HepG2 (cell line): Measurements from ENCODE around the gene ADD2. TPM values are rescaled to one million over a fixed set of nuclear protein-coding genes. Genes with fewer than 3 reads are reported as not detected.
A peak's percentile ranks its signal among the peaks of the same experiment; 100 is the strongest.

Experiments used
- ATAC-seq: fragments of 200-7000 bp; cut with Tn5 transposase; 3 replicates; pipeline ENCODE4 v1.9.1; 2020; ENCODE audit warnings: mild to moderate bottlenecking, moderate library complexity
- BruUV-seq: library from RNA; stranded (reverse); fragments of 400-500 nt; replicated peaks from 2 replicates; lab custom pipeline; 2021; lab: Mats Ljungman, UMichigan
- CTCF ChIA-PET: fragments of 300-600 bp; formaldehyde crosslinking; extraction: SDS; loops from one replicate; lab custom pipeline; 2021; ENCODE audit warnings: low total read pairs, inconsistent platforms, low intra/inter-chr PET ratio; lab: Yijun Ruan, JAX
- POLR2A ChIA-PET: fragments of 350-600 bp; sonication (Branson Sonifier 250); formaldehyde crosslinking; loops from one replicate; lab custom pipeline; 2020; ENCODE audit warnings: antibody characterized with exemption, inconsistent platforms; lab: Yijun Ruan, JAX
- DNase-seq: peaks from one replicate; pipeline ENCODE4 v3.0.0-alpha.2; 2015; ENCODE audit warnings: low spot score
- FAIRE-seq: peaks from 3 replicates; lab custom pipeline; 2011; peaks lifted over from hg19 to GRCh38; lab: Jason Lieb, UNC
- H2AFZ ChIP-seq: one replicate; pipeline ENCODE4 v1.6.1; 2011; ENCODE audit warnings: low read length, inconsistent platforms
- H3K27ac ChIP-seq: fragments of 300-600 bp; 3 replicates; pipeline ENCODE4 v1.8.0; 2011; ENCODE audit warnings: mixed run types, mild to moderate bottlenecking, mixed read lengths, low read length, inconsistent platforms; ENCODE audit not compliant: insufficient read depth; ENCODE audit errors: extremely low read length
- H3K27me3 ChIP-seq, 2 experiments: fragments of 200-600 bp in 1 of 2; 2 replicates in 1 of 2; 3 replicates in 1 of 2; pipeline versions ENCODE4 v1.6.0 to v1.8.0; 2011; ENCODE audit warnings: low read length in 2 of 2, mild to moderate bottlenecking in 2 of 2, moderate library complexity in 2 of 2, inconsistent platforms in 1 of 2; ENCODE audit not compliant: insufficient read depth in 2 of 2, control insufficient read depth in 1 of 2
- H3K36me3 ChIP-seq, 2 experiments: fragments of 200-600 bp in 1 of 2; replicated peaks in 1 of 2; 2 replicates in 1 of 2; 3 replicates in 1 of 2; pipeline versions ENCODE4 v1.5.1 to v1.8.0; 2011; ENCODE audit warnings: low read length in 2 of 2, inconsistent platforms in 1 of 2; ENCODE audit not compliant: insufficient read depth in 2 of 2, control insufficient read depth in 1 of 2
- H3K4me1 ChIP-seq: 2 replicates; pipeline ENCODE4 v1.5.1; 2012; ENCODE audit warnings: low read length, inconsistent platforms; ENCODE audit not compliant: insufficient read depth
- H3K4me2 ChIP-seq: 2 replicates; pipeline ENCODE4 v1.6.0; 2011; ENCODE audit warnings: low read depth, low read length, inconsistent platforms
- H3K4me3 ChIP-seq, 3 experiments: fragments of 200-600 bp in 1 of 3; sonication (generic), shearing (Covaris generic) in 1 of 3; replicated peaks in 1 of 3; 2 replicates each; pipeline ENCODE4 v1.5.1; 2011 to 2016; ENCODE audit warnings: low read length in 3 of 3, inconsistent platforms in 2 of 3, low read depth in 2 of 3, mild to moderate bottlenecking in 2 of 3, control low read depth in 1 of 3, mixed read lengths in 1 of 3; ENCODE audit not compliant: insufficient read depth in 1 of 3
- H3K79me2 ChIP-seq: one replicate; pipeline ENCODE4 v1.6.1; 2011; ENCODE audit warnings: low read length, inconsistent platforms; ENCODE audit not compliant: insufficient read depth
- H3K9ac ChIP-seq: 2 replicates; pipeline ENCODE4 v1.6.0; 2011; ENCODE audit warnings: mild to moderate bottlenecking, low read depth, low read length, inconsistent platforms; ENCODE audit not compliant: insufficient read depth
- H3K9me3 ChIP-seq: 2 replicates; pipeline ENCODE4 v1.5.1; 2012; ENCODE audit warnings: mild to moderate bottlenecking, low read length
- H4K20me1 ChIP-seq: 2 replicates; pipeline ENCODE4 v1.6.0; 2011; ENCODE audit warnings: inconsistent platforms, mild to moderate bottlenecking, low read length, moderate library complexity; ENCODE audit not compliant: insufficient read depth
- ERF ChIP-seq: IDR thresholded peaks from 2 replicates; pipeline ENCODE4 v1.6.1; 2018; ENCODE audit warnings: missing biosample characterization, missing genetic modification reagents
- HNRNPK ChIP-seq: fragments of 200-400 bp; formaldehyde crosslinking; IDR thresholded peaks from 2 replicates; pipeline ENCODE4 v1.6.1; 2018; ENCODE audit warnings: low read length, low read depth, moderate library complexity, mild to moderate bottlenecking; ENCODE audit not compliant: poor library complexity, severe bottlenecking
- PCBP1 ChIP-seq: fragments of 200-400 bp; formaldehyde crosslinking; IDR thresholded peaks from 2 replicates; pipeline ENCODE4 v1.6.1; 2017; ENCODE audit warnings: mild to moderate bottlenecking, low read depth, low read length, borderline replicate concordance
- PHF5A ChIP-seq: IDR thresholded peaks from one replicate; pipeline ENCODE4 v1.6.1; 2018; ENCODE audit warnings: low read depth, missing genetic modification reagents; ENCODE audit not compliant: unreplicated experiment
- SSRP1 ChIP-seq: IDR thresholded peaks from 2 replicates; pipeline ENCODE4 v1.6.1; 2016; ENCODE audit warnings: control low read depth
- ZNF33A ChIP-seq: sonication (generic); formaldehyde crosslinking; IDR thresholded peaks from 2 replicates; pipeline ENCODE4 v1.5.1; 2020; ENCODE audit warnings: missing genetic modification reagents, mild to moderate bottlenecking, moderate library complexity, borderline replicate concordance
- ZNF597 ChIP-seq: sonication (generic); formaldehyde crosslinking; IDR thresholded peaks from 2 replicates; pipeline ENCODE4 v1.5.0; 2020; ENCODE audit warnings: missing genetic modification reagents
- WGBS: methylation state at CpG from one replicate; pipeline ENCODE4 v1.1.6; 2017; ENCODE audit warnings: low lambda C conversion rate; 5-methylcytosine and 5-hydroxymethylcytosine counted together
- in situ Hi-C: cut with HindIII; loops from 2 replicates; pipeline ENCODE4 v1.10.0; 2017; ENCODE audit warnings: low pct_unique_long_range_greater_than_20kb; ENCODE audit not compliant: extremely low pct_ligation_motif_present
- intact Hi-C: fragments of 100-400 bp; cut with micrococcal nuclease; formaldehyde crosslinking; loops from one replicate; pipeline ENCODE4 v1.10.0; 2022; ENCODE audit not compliant: unreplicated experiment
- polyA plus RNA-seq, 8 experiments: library from polyadenylated mRNA; depleted of rRNA in 3 of 8; stranded (reverse) in 7 of 8; unstranded in 1 of 8; fragments of >200 nt; fragmentation: Illumina TruSeq in 4 of 8; extraction: Trizol in 4 of 8; gene quantifications; 2 replicates each; pipeline versions ENCODE4 v1.2.1 to v1.2.3, GENCODE V29; 2011 to 2016; ENCODE audit warnings: low read depth in 4 of 8, missing spikeins in 1 of 8, mixed read lengths in 1 of 8; ENCODE audit not compliant: insufficient read depth in 1 of 8
- total RNA-seq, 5 experiments: library from RNA; depleted of rRNA; stranded (reverse); fragments of >200 nt; fragmentation: Illumina TruSeq; extraction: Trizol; gene quantifications; 2 replicates each; pipeline ENCODE4 v1.2.3, GENCODE V29; 2016; ENCODE audit warnings: low read depth in 1 of 5

ADD2 gene
- total and polyA plus RNA-seq, 2 of the 13 experiments (the other 11 are each of a cell fraction or from before 2014, with no cell fraction given): 0.05 to 0.13 TPM

GRCh38 chr2:70767079-70767698 is 811 bp downstream of the ADD2 start:
- H3K4me3 ChIP-seq: peak overlapping the region in 2 of 3 experiments; percentile 29 to 53; a peak in 1 of 6 replicates
- in situ Hi-C loops (no loop called here), intact Hi-C loops (no loop called here)
- H3K27me3 ChIP-seq: peaks cover 2 to 64% of the 10 kb centered on the region in 2 experiments
- POLR2A ChIA-PET: no interaction called here
- H2AFZ ChIP-seq: no peak overlapping the region
- DNase-seq: no peak
- H3K4me2 ChIP-seq: peak overlapping the region; percentile 68; the same call in 1 of the 2 replicates
- no peaks in the 10 kb centered on the region for H3K9me3 ChIP-seq
- ATAC-seq: peak; percentile 31
- H3K9ac ChIP-seq: no peak overlapping the region
- H3K79me2 ChIP-seq: no peaks in the 10 kb centered on the region
- WGBS: 66% methylated on average over 50 of the region's 51 CpGs
- TF ChIP-seq SSRP1 (CRISPR knock-in tag) (no peak), ZNF597 (CRISPR knock-in tag) (no peak), HNRNPK (peak; percentile 83), ZNF33A (CRISPR knock-in tag) (no peak), PCBP1 (0 out of 2 replicates have a peak, but pooled peaks have one; percentile 11), ERF (no peak), PHF5A (CRISPR knock-in tag) (no peak)
- no TSS peak for BruUV-seq
- CTCF ChIA-PET: no interaction called here
- no peak overlapping the region for H3K27ac ChIP-seq
- no peaks in the 10 kb centered on the region for H3K4me1 ChIP-seq
- H3K36me3 ChIP-seq: no peaks in the 10 kb centered on the region
- H4K20me1 ChIP-seq: no peaks in the 10 kb centered on the region
- no peak for FAIRE-seq
